NCI-H2107 treated with DMSO at 0.1 percent for 48 hours (cell line): Measurements from ENCODE around the gene FOXO6.

Experiments used
- DNase-seq: peaks from one replicate; lab custom pipeline; 2025; ENCODE audit not compliant: unreplicated experiment; lab: John Stamatoyannopoulos, UW

Gene FOXO6

GRCh38 chr1:41360786-41361494 lies at the start of gene FOXO6:
Gene FOXO6 (plus strand): TSS chr1:41361434.
- DNase-seq = peak; percentile 97

GRCh38 chr1:41312991-41313645 lies 48.1 kb upstream of the FOXO6 start:
- DNase-seq = no peak

DNA sequence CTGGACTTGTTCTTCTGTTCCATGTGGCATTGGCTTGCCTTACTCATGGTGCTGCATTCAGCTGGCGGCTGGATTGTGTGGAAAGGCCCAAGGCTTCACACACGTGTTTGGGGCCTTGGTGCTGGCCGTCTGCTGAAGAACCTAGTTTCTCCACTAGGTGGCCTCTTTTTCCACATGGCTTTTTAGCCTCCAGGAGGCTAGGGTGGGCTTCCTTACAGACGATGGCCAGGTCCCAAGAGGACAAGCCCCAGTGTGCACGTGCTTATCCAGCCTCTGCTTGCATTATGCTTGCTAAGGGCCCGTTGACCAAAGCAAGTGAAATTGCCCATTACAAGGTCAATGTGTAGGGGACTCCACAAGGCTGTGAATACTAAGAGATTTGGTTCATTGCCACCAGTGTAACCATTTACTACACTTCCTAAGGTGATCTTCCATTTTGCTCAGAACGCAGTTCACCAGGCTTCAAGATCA lies 47.5 kb upstream of the FOXO6 start:
- DNase-seq = no peak

DNA sequence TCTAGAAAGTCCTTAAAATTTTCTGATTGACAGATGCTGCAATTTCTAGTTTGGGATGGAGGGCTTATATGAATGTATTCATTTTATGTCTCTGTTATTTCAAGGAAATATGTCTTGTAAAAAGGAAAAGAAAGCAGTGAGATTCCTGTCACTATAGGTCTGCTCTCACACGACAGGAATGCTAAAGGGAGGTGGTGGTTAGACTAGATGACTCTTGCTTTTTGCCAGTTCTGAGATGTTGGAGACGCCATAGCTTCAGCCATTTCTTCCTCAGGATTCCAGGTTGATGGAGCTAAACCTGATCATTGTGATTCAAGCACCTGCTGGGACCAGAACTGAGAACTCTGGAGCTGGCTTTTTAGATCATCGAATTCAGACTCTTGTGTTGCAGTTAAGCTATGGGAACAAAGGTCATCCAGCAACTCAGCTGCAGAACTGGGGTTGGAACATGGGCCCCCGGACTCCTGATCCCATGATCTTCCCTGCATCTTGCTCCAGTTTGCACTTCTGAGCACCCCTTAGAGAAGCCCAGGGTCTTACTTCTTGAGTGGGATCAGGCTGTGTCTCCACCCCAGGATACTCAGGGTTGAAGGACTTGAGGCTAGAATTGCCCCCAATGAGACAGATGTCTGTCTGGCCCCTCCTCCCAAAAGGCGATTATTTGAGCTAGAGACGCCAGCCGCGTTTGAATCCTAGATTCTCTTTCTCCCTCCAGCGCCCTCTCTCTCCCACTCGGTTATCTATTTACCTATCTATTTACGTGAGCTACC lies 46.7 kb upstream of the FOXO6 start:
- DNase-seq = no peak

GRCh38 chr1:41315146-41315822 lies 46.0 kb upstream of the FOXO6 start:
- DNase-seq = no peak

GRCh38 chr1:41315871-41316270 lies 45.4 kb upstream of the FOXO6 start:
- DNase-seq = no peak

DNA sequence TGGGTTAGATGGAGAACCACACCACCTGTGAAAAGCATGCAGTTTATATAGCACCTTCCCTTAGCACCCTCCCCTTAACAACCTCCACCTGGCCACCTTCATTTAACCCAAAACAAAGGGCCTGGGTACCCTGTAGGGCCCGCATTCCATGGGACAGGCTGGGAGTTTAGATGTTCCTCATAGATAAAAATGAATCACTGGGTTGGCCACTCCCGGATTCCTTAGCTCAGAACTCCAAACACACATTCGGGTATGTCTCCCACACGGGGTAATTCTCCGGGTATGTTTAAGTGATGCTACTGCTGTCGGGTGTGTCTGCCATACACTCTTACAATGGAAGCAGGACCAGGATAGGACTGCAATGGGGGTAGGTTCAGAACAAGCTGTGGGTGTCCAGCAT lies 43.9 kb upstream of the FOXO6 start:
- no peak for DNase-seq

- no peak for DNase-seq
Observed at GRCh38 chr1:41318135-41318534, 43.1 kb upstream of the FOXO6 start.

DNA sequence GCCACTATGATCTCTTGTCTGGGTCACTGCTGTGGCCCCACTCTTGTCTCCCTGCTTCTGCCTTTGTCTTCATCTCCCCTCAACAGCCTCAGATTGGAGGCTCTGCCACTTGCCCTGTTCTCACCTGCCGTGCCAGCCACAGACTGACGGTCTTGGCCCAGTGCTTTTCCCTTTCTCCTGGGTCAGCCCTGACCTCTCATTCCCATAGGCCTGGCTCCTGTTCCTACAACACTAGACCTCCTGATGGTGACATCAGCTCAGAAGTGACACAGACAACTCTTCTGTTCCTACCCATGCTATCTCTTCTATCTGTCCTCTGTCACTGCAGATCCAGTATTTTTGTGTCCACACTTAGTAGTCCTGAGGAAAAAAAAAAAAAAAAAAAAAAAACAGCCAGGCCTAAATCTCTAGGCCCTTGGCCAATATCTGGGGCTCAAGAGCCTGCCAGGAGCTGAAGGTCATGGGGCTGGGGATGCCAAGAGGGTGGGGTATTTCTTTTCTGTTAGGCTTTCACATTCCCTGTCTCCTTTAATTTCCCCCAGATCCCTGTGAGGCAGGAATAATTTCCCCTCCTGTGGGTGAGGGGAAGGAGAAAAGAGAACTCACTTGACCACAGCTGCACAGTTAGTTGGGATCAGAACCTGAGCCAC lies 42.0 kb upstream of the FOXO6 start:
- no peak for DNase-seq

DNA sequence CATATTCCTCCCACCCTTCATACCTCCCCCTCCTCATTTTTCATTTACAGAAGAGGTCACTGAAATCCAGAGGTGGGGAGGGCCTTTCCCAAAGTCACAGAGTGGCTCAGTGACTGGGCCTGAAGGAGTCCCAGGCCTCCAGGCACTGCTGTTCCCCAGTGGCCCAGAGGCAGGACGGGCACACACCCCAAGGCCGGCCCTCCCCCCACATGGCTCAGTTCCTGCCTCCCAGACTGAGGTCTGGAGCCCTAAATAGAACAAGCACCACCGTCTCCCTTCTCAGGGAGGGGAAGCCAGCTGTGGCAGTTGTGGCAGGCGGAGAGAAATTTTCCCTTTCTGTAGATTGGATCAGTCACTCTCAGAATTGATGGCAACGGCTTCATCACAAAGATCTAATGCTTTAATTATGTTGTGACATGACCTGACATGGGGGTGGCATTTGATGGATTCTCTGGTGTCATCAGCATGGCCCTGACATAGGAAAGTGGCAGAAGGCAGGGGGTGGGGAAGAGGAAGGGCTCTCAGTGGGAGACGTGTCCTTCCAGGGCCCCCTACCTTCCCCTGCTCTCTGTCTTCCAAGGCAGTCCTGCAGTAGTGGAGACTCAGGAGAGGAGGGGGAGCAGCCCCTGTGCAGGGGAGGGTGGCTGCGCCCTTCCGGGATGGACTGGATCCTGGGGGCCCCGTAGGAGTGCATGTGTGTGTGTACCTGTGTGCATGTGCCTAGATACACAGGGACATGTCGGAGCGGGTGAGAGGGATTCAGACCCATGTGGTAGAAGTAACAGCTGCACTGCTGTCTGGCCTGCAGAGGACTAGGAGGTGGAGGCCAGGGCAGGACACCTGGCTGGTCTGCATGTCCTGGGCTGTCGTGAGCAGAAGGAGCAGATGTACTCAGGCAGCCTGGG lies 41.2 kb upstream of the FOXO6 start:
- no peak for DNase-seq

- no peak for DNase-seq
Observed at GRCh38 chr1:41320895-41321676, 40.1 kb upstream of the FOXO6 start.

- no peak for DNase-seq
Observed at GRCh38 chr1:41322101-41322661, 39.1 kb upstream of the FOXO6 start.

DNA sequence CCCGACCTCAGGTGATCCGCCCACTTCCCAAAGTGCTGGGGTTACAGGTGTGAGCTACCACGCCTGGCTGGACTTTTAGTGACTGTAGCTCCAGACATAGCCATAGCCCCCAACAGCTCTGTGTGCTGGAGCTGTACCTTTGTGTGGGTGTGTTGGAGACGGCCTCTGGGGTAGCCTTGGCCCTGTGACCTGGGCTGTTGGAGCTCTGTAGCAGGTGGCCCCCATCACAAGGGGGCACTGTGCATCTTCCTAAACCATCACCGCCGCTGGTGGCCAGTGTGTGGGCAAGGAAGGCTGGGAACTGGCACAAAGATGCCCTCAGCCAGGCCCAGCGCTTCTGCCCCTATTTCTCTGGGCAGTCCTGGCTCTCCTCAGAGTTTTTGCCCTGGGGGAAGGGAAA lies 38.4 kb upstream of the FOXO6 start:
- DNase-seq = no peak

GRCh38 chr1:41323243-41323642 lies 38.0 kb upstream of the FOXO6 start:
- no peak for DNase-seq

- DNase-seq = no peak
Observed at GRCh38 chr1:41325801-41326200, 35.4 kb upstream of the FOXO6 start.

DNA sequence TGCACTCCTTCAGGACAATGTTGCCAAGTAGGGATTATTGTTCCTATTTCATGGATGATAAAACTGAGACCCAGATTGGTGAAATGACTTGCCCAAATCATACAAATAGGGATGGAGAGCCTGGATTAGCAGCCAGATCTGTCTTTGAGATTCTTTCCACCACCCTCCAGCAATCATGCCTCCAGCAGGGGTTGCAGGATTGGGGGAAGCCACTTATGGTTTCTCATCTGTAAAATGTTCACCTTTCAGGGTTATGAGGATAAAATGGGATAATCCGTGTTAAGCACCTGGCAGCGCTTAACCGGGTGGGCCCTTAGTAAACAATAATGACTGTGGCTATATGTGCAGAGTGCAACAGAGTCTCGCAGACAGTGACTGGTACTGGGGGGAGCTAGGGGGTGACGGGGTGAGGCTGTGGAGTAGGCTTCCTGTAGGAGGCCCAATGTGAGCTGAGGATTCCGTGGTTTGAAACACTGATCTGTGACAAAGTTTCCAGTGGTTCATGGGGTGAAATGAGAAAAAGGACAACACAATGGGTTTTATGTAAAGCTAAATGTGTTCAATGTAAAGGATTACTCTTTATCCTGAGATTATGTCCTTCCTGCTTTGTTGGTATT lies 33.7 kb upstream of the FOXO6 start:
- DNase-seq = no peak

GRCh38 chr1:41328001-41328615 lies 33.1 kb upstream of the FOXO6 start:
- DNase-seq = no peak
